PC-9 (cell line): Measurements from ENCODE around the gene HS3ST2.

Source experiments
- EZH2 ChIP-seq: fragments of 200-600 bp; sonication (generic); IDR thresholded peaks from 2 replicates; pipeline ENCODE4 v1.8.0; 2017; ENCODE audit warnings: antibody characterized with exemption, low read depth
- TF ChIP-seq, protein P1 (sequence below): fragments of 200-600 bp; sonication (generic); conservative IDR thresholded peaks from 2 replicates; pipeline ENCODE4 v1.6.1; 2017; ENCODE audit warnings: mixed run types, antibody characterized with exemption, mild to moderate bottlenecking, moderate library complexity

DNA sequence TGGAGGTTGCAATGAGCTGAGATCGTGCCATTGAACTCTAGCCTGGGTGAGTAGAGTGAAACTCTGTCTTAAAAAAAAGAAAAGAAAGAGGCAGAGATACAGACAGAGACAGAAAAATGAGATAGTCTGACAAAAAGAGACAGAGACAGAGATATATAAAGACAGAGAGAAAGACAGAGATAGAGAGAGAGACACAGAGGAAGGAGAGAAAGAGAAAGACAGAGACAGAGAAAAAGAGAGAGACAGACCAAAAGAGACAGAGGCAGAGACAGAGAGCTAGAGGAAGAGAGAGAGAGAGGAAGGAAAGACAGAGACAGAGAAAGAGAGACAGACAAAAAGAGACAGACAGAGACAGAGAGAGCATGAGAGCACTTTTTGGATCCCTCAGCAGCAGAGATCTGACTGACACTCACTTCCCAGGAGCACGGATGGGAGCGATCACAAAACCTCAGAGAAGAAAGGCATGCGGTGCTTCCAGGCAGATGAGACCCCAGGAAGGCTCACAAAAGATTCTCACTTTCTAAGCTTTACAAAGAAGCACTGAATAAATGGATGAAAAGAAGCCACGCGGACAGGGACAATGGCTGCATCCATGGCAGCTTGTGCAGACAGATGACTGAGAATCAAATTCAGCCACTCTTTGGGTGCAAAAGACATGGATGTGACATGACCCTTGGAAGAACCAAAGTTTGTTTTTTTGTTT, 38.6 kb upstream of the HS3ST2 start:
- TF ChIP-seq, protein P1, sequence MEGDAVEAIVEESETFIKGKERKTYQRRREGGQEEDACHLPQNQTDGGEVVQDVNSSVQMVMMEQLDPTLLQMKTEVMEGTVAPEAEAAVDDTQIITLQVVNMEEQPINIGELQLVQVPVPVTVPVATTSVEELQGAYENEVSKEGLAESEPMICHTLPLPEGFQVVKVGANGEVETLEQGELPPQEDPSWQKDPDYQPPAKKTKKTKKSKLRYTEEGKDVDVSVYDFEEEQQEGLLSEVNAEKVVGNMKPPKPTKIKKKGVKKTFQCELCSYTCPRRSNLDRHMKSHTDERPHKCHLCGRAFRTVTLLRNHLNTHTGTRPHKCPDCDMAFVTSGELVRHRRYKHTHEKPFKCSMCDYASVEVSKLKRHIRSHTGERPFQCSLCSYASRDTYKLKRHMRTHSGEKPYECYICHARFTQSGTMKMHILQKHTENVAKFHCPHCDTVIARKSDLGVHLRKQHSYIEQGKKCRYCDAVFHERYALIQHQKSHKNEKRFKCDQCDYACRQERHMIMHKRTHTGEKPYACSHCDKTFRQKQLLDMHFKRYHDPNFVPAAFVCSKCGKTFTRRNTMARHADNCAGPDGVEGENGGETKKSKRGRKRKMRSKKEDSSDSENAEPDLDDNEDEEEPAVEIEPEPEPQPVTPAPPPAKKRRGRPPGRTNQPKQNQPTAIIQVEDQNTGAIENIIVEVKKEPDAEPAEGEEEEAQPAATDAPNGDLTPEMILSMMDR, result no peak
- no peak for TF ChIP-seq EZH2
